Activated CD4-positive, CD25-positive, alpha-beta regulatory T cell treated with anti-CD3 and anti-CD28 coated beads, Interleukin-2, amount 50 U/mL, for 16 hours (primary cell): Measurements from ENCODE around the gene MZF1.
"Not testable (repeated sequence)": the region's sequence is repeated elsewhere in the genome, so short reads cannot be mapped to it uniquely, and the experiment has no call there.

ENCODE experiments used
- DNase-seq: peaks from one replicate; pipeline ENCODE4 v3.0.0-alpha.2; 2020; ENCODE audit warnings: low read depth, low spot score

MZF1 gene

GRCh38 chr19:58542641-58543372 is 30.3 kb downstream of the MZF1 start:
- not testable (repeated sequence) for DNase-seq

DNA sequence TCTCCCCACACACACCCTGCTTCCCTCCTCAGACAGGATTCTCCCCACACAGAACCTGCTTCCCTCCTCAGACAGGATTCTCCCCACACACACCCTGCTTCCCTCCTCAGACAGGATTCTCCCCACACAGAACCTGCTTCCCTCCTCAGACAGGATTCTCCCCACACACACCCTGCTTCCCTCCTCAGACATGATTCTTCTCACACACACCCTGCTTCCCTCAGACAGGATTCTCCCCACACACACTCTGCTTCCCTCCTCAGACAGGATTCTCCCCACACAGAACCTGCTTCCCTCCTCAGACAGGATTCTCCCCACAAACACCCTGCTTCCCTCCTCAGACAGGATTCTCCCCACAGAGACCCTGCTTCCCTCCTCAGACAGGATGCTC is 34.0 kb downstream of the MZF1 start:
- DNase-seq: not testable (repeated sequence)

GRCh38 chr19:58538257-58539168 is 34.6 kb downstream of the MZF1 start:
- no peak for DNase-seq

GRCh38 chr19:58536852-58537798 is 36.0 kb downstream of the MZF1 start:
- DNase-seq: no peak

- no peak for DNase-seq
These were observed 37.3 kb downstream of the MZF1 start for GRCh38 chr19:58535857-58536256.

GRCh38 chr19:58531034-58531840 is 41.9 kb downstream of the MZF1 start:
- DNase-seq: no peak

GRCh38 chr19:58529405-58529804 is 43.7 kb downstream of the MZF1 start:
- DNase-seq: no peak

DNA sequence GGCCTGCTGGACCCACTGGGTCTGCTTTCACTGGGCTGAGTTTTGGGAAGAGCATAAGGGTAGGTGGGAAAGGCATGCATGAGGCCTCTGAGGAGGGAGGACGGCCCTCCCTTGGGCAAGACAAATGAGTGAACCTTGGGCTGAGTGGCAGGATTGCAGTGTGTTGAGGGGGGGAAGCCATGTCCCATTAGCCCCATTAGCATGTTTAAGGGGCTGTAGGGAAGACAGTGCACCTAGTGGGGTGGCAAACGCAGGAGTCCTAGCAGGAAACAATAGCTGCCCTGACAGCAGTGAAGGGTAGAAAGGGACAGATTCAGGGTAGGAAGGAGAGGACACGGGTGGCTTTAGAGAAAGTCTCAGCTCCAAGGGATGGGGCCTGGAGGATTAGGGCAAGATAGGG is 50.4 kb downstream of the MZF1 start:
- DNase-seq: no peak

DNA sequence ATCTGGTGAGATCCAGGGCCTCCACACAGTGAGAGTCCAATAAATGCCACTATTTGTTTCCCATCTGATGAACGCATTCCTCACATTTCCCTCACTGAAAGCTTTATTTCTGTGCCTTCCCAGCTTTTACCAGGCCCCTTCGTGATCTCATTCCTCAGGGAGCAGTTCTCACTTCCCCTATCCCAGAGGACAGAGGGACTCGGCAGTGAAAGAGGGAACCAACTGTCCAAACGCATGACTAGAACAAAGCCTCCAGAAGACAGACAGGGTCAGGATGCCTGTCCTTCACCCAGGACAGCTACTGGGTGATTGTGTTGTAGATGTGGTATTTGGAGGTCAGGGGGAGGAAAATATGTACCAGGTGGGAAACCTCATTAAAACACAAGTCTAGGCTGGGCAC is 51.5 kb downstream of the MZF1 start:
- DNase-seq: no peak

DNA sequence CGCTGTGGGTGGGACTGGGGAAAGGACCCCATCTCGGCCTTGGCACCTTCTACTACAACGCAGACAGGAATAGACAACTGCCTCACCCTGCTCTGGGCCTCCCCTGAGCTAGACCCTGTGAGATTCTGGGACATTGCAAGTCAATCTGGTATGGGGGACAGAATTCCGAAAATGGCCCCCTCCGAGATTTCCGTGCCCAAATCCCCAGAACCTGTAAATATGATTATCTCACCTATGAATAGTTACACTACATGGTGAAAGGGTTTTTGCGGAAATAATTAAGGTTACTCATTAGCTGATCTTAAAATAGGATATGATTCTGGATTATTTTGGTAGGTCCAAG is 52.9 kb downstream of the MZF1 start:
- no peak for DNase-seq

DNA sequence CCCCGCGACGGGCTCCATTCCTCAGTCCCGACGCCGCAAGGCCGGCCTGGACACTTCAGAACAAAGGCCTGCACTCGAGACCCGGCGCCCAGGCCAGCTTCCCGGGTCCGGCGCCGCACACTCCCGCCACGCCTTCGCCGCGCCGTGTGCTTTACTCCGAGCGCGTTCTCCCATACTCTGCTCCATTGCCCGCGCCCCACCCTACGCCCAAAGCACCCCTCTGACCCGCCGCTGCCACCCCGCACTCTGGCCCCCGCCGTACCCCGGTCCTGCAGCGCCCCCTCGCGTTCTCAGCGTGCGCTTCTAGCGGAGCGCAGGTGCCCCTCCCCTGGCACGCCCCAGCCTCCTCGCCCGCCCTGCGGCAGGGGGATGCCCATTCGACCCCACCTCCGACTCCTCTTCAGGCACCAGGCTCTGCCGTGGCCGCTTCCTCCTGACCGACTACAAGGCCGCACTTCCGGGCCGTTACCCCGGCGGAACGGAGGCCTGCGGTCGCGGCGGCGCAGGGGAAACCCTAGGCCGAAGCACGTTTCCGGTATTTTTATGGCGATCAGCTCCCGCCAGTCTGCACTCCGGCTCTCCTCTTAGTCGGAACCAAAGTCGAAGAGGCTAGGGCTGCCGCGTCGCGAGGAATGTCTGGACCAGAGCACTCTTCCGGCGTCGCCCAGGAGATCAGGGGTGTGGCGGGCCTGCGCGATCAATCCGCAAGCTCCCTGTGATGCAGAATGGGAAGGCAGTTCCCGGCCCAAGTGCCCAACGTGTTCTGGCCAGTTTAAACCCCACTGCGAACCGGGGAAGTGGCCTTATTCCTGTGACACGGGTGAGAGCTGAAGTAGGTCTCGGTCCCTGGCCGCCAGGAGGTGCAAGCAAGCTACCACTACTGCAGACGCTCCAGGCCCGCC is 53.5 kb downstream of the MZF1 start, which contains the start of gene ZBTB45:
ZBTB45 (minus strand) TSS at position 456 of the 902 bp plus-strand sequence. CDS start 2,137 bp downstream, outside the sequence.
- peak; percentile 74 for DNase-seq

GRCh38 chr19:58519087-58519354 is 54.1 kb downstream of the MZF1 start:
- no peak for DNase-seq

DNA sequence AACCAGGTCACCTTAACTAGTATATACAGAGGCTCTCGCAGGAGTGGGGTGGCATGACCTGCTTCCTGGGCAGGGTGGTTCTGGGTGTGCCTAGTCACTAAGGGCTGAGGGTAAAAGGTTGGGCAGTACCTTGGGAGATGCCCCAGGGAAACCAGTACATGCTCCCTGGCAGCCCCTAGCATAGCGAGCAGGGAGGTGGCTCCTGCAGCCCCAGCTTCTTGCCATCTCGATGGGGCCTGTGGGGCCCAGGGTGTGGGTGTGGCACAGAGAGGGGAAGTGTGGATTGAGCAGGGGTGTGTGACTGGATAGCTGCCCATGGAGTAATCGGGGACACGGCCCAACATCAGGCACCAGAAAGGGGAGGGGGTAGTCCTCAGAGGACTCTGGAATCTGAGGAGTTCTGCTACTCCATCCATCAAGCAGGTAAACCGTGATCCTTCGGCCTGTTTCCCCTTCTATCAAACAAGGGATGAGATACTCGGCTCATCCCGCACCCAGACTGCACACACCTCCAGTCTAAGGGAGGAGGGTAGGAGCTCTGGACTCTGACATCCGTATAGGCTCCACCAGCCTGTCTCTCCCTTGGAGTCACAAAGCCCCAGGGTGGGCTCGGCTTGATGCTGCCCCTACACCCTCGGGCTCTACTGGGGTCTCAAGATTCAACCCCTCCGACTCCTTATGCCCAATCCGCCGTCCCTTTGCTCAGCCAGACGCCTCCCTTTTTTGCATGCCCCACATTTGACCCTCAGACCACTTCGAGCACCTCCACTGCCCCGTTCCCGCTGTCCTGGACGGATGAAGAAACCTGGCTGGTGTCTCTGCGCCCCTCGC is 54.7 kb downstream of the MZF1 start:
- DNase-seq: no peak

GRCh38 chr19:58516964-58517833 is 55.9 kb downstream of the MZF1 start:
- DNase-seq: no peak

DNA sequence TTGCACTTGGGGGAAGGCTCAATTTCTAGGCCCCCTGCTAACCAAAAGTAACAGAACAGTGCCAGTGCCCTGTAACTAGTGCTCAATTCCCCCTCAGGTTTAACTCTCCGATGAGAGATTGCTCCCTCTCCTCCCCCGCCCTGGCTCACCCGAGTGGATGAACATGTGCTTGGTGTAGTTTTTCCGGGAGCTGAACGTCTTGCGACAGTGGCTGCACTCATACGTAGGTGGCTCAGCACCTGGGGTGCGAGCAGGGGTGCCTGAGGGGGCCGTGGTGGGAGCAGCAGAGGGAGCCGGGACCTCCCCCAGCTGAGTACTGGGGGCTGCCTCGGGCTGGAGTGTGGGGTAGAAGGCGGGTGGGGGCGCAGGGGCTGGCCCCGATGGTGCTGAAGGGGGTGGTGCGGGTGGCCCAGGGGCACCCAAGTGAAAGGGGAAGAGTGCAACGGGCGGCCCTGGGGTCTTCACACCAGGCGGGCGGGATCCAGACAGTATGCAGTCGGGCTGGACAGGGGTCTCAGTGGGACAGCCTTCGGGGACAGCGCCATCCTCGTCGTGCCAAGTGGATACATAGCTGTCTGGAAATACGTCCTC is 56.8 kb downstream of the MZF1 start:
- no peak for DNase-seq

- DNase-seq: no peak
These were observed 57.9 kb downstream of the MZF1 start for GRCh38 chr19:58515259-58515658.

DNA sequence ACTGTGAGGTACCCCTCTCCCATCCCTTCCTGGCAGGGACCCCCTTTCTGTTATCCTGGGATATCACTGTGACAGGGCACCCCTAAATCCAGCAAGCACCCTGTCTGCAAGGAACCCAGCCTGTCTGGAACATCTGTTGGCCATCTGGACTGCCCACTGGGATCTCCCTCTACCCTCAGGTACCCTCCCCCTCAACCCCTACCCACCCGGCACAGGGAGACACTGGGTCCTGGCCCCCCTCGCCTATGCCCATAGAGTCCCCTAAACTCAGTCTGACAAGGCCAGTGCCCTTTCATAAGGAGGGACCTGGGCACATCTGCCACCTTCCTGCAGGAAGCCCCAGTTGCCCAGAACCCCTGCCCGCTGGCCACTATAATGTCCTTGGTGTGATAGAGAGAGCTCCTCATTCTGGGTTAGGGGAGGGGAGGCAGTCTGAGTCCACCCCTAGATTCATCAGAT is 58.5 kb downstream of the MZF1 start:
- DNase-seq: no peak
